Mesenchymal stem cell (in vitro differentiated cells and primary cell): ENCODE data around the gene ARHGAP6.
A peak's percentile ranks its signal among the peaks of the same experiment; 100 is the strongest.

ENCODE experiments used
- DNase-seq: peaks from one replicate; pipeline ENCODE4 v3.0.0-alpha.2; 2013
- H2AFZ ChIP-seq: one replicate; pipeline ENCODE4 v1.6.1; 2013; ENCODE audit warnings: low read depth, mild to moderate bottlenecking, control low read depth, inconsistent platforms, low read length, moderate library complexity
- H2AK5ac ChIP-seq: 2 replicates; pipeline ENCODE4 v1.6.1; 2013; ENCODE audit warnings: low read length, moderate library complexity, mild to moderate bottlenecking, inconsistent platforms; ENCODE audit not compliant: severe bottlenecking
- H2BK120ac ChIP-seq: one replicate; pipeline ENCODE4 v1.6.1; 2013; ENCODE audit warnings: low read depth, mild to moderate bottlenecking, inconsistent platforms, low read length, moderate library complexity
- H2BK12ac ChIP-seq, 2 experiments: one replicate each; pipeline ENCODE4 v1.6.1; 2013; ENCODE audit warnings: inconsistent platforms in 2 of 2, low read length in 2 of 2, mild to moderate bottlenecking in 2 of 2, moderate library complexity in 2 of 2, control low read depth in 1 of 2
- H2BK15ac ChIP-seq: one replicate; pipeline ENCODE4 v1.6.1; 2013; ENCODE audit warnings: mild to moderate bottlenecking, low read depth, inconsistent platforms; ENCODE audit not compliant: poor library complexity, severe bottlenecking
- H2BK5ac ChIP-seq: 2 replicates; pipeline ENCODE4 v1.6.1; 2013; ENCODE audit warnings: low read depth, mild to moderate bottlenecking, low read length, control low read depth, inconsistent platforms; ENCODE audit not compliant: poor library complexity, severe bottlenecking
- H3K14ac ChIP-seq, 2 experiments: one replicate each; pipeline ENCODE4 v1.6.1; 2013; ENCODE audit warnings: inconsistent platforms in 2 of 2, low read length in 2 of 2, control low read depth in 1 of 2, mild to moderate bottlenecking in 1 of 2, moderate library complexity in 1 of 2
- H3K18ac ChIP-seq, 2 experiments: one replicate each; pipeline ENCODE4 v1.6.1; 2013; ENCODE audit warnings: inconsistent platforms in 2 of 2, low read length in 2 of 2, control low read depth in 1 of 2, low read depth in 1 of 2, mild to moderate bottlenecking in 1 of 2
- H3K23ac ChIP-seq, 2 experiments: one replicate each; pipeline ENCODE4 v1.6.1; 2013; ENCODE audit warnings: inconsistent platforms in 2 of 2, low read length in 2 of 2, mild to moderate bottlenecking in 2 of 2, moderate library complexity in 2 of 2, control low read depth in 1 of 2
- H3K27ac ChIP-seq: 2 replicates; pipeline ENCODE4 v1.5.1; 2013; ENCODE audit warnings: mild to moderate bottlenecking, moderate library complexity, low read length, control low read depth, inconsistent platforms; ENCODE audit not compliant: poor library complexity, severe bottlenecking
- H3K27me3 ChIP-seq, 2 experiments: 2 replicates each; pipeline versions ENCODE4 v1.6.1 to v1.7.0; 2013; ENCODE audit warnings: low read length in 2 of 2, mild to moderate bottlenecking in 2 of 2, moderate library complexity in 2 of 2, control low read depth in 1 of 2, inconsistent platforms in 1 of 2; ENCODE audit not compliant: control insufficient read depth in 1 of 2, insufficient read depth in 1 of 2
- H3K36me3 ChIP-seq, 2 experiments: 2 replicates each; pipeline versions ENCODE4 v1.6.1 to v1.7.0; 2013; ENCODE audit warnings: low read length in 2 of 2, control low read depth in 1 of 2, inconsistent platforms in 1 of 2, low read depth in 1 of 2, mild to moderate bottlenecking in 1 of 2; ENCODE audit not compliant: insufficient read depth in 2 of 2, control insufficient read depth in 1 of 2
- H3K4ac ChIP-seq, 2 experiments: one replicate each; pipeline ENCODE4 v1.6.1; 2013; ENCODE audit warnings: inconsistent platforms in 2 of 2, low read length in 2 of 2, mild to moderate bottlenecking in 2 of 2, moderate library complexity in 2 of 2, control low read depth in 1 of 2, low read depth in 1 of 2
- H3K4me1 ChIP-seq: 2 replicates; pipeline ENCODE4 v1.6.1; 2013; ENCODE audit warnings: low read depth, low read length, control low read depth; ENCODE audit not compliant: control insufficient read depth, insufficient read depth
- H3K4me2 ChIP-seq: 2 replicates; pipeline ENCODE4 v1.6.1; 2013; ENCODE audit warnings: low read length, mild to moderate bottlenecking, inconsistent platforms; ENCODE audit not compliant: poor library complexity, severe bottlenecking
- H3K4me3 ChIP-seq, 2 experiments: 2 replicates each; pipeline versions ENCODE4 v1.5.1 to v1.7.0; 2013; ENCODE audit warnings: low read length in 2 of 2, mild to moderate bottlenecking in 2 of 2, control low read depth in 1 of 2, low read depth in 1 of 2; ENCODE audit not compliant: insufficient read depth in 1 of 2
- H3K79me1 ChIP-seq: replicated peaks from 2 replicates; pipeline ENCODE4 v1.6.1; 2013; ENCODE audit warnings: mild to moderate bottlenecking, control low read depth, low read length, inconsistent platforms; ENCODE audit not compliant: poor library complexity, severe bottlenecking
- H3K9ac ChIP-seq: 2 replicates; pipeline ENCODE4 v1.7.0; 2013; ENCODE audit warnings: mild to moderate bottlenecking, low read length, moderate library complexity
- H3K9me3 ChIP-seq: 2 replicates; pipeline ENCODE4 v1.7.0; 2013; ENCODE audit warnings: mild to moderate bottlenecking, low read length; ENCODE audit not compliant: control insufficient read depth
- H4K8ac ChIP-seq: one replicate; pipeline ENCODE4 v1.6.1; 2013; ENCODE audit warnings: inconsistent platforms, mild to moderate bottlenecking, low read length, moderate library complexity
- H4K91ac ChIP-seq: one replicate; pipeline ENCODE4 v1.6.1; 2013; ENCODE audit warnings: mild to moderate bottlenecking, low read length, inconsistent platforms
- WGBS: methylation state at CpG from one replicate; pipeline ENCODE4 v1.1.7; 2013; ENCODE audit warnings: mixed read lengths; 5-methylcytosine and 5-hydroxymethylcytosine counted together

ARHGAP6 gene

GRCh38 chrX:11193035-11193469 lies 472.7 kb downstream of the ARHGAP6 start:
- no peak overlapping the region for H2AK5ac ChIP-seq
- H2BK120ac ChIP-seq: no peak overlapping the region
- H3K9ac ChIP-seq: peak overlapping the region; percentile 54
- DNase-seq: peak; percentile 2
- no peaks in the 10 kb centered on the region for H3K9me3 ChIP-seq
- no peak overlapping the region for H2AFZ ChIP-seq
- peaks cover 0 to 4% of the 10 kb centered on the region in 2 experiments for H3K36me3 ChIP-seq
- no peaks in the 10 kb centered on the region for H3K79me1 ChIP-seq
- no peak overlapping the region for H2BK12ac ChIP-seq
- H3K18ac ChIP-seq: no peak overlapping the region
- H3K4me2 ChIP-seq: no peak overlapping the region
- no peak overlapping the region for H3K4ac ChIP-seq
- H3K14ac ChIP-seq: no peak overlapping the region
- no peaks in the 10 kb centered on the region for H3K4me1 ChIP-seq
- no peak overlapping the region for H3K23ac ChIP-seq
- WGBS: no CpG with 5 or more reads among the region's 5 CpGs
- no peak overlapping the region for H4K91ac ChIP-seq
- no peak overlapping the region for H2BK5ac ChIP-seq
- no peaks in the 10 kb centered on the region for H3K27me3 ChIP-seq
- no peak overlapping the region for H4K8ac ChIP-seq
- no peak overlapping the region for H2BK15ac ChIP-seq
- H3K27ac ChIP-seq: no peak overlapping the region
- H3K4me3 ChIP-seq: no peak overlapping the region

GRCh38 chrX:11190745-11191510 lies 474.8 kb downstream of the ARHGAP6 start:
- Histone ChIP-seq H3K79me1 (no peaks in the 10 kb centered on the region), H3K4me1 (no peaks in the 10 kb centered on the region), H3K27me3 (no peaks in the 10 kb centered on the region), H2BK12ac (no peak overlapping the region), H4K8ac (no peak overlapping the region), H2BK120ac (no peak overlapping the region), H2AK5ac (no peak overlapping the region), H3K14ac (no peak overlapping the region), H3K18ac (no peak overlapping the region), H3K4me2 (no peak overlapping the region), H2BK5ac (no peak overlapping the region), H2AFZ (no peak overlapping the region), H3K36me3 (peaks cover 0 to 10% of the 10 kb centered on the region in 2 experiments), H3K27ac (no peak overlapping the region), H3K23ac (no peak overlapping the region), H4K91ac (no peak overlapping the region), H2BK15ac (no peak overlapping the region), H3K4me3 (no peak overlapping the region), H3K9me3 (no peaks in the 10 kb centered on the region), H3K9ac (no peak overlapping the region), H3K4ac (no peak overlapping the region)
- 91% methylated on average over 6 of the region's 8 CpGs for WGBS
- no peak for DNase-seq

DNA sequence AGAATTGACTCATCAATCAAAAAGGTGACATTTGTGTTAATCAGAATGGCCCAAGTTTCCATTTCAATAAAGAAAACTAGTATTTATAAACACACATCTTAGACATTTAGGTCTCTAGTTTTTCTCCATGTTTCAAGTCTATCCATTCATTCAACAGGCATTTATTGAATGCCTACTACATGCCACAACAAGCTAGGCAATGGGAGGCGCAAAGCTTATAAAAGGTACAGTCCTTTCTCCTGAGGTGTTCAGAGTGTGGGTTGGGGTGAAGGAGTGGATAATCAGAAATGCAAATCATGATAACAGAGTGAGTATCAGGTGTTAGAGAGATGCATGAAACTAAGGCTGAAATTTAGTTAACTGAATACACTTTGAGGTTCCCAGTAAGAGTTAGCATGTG lies 476.6 kb downstream of the ARHGAP6 start:
- no peak overlapping the region for H2BK12ac ChIP-seq
- no peak overlapping the region for H2BK120ac ChIP-seq
- H4K91ac ChIP-seq: no peak overlapping the region
- 100% methylated on average over 1 of the region's 1 CpG for WGBS
- no peak overlapping the region for H3K27ac ChIP-seq
- no peak overlapping the region for H4K8ac ChIP-seq
- no peak overlapping the region for H3K9ac ChIP-seq
- H3K79me1 ChIP-seq: no peaks in the 10 kb centered on the region
- no peak overlapping the region for H2BK5ac ChIP-seq
- H2AFZ ChIP-seq: no peak overlapping the region
- no peak overlapping the region for H3K4me3 ChIP-seq
- no peak overlapping the region for H3K4ac ChIP-seq
- no peak for DNase-seq
- peaks cover 0 to 14% of the 10 kb centered on the region in 2 experiments for H3K36me3 ChIP-seq
- H3K4me2 ChIP-seq: no peak overlapping the region
- H3K4me1 ChIP-seq: no peaks in the 10 kb centered on the region
- no peaks in the 10 kb centered on the region for H3K9me3 ChIP-seq
- no peaks in the 10 kb centered on the region for H3K27me3 ChIP-seq
- no peak overlapping the region for H2AK5ac ChIP-seq
- no peak overlapping the region for H3K23ac ChIP-seq
- H3K14ac ChIP-seq: no peak overlapping the region
- no peak overlapping the region for H3K18ac ChIP-seq
- H2BK15ac ChIP-seq: no peak overlapping the region

- 64% methylated on average over 6 of the region's 7 CpGs for WGBS
- Histone ChIP-seq H4K91ac (no peak overlapping the region), H3K79me1 (no peaks in the 10 kb centered on the region), H3K14ac (no peak overlapping the region), H3K23ac (no peak overlapping the region), H3K27ac (no peak overlapping the region), H3K4me3 (no peak overlapping the region), H3K27me3 (no peaks in the 10 kb centered on the region), H4K8ac (no peak overlapping the region), H3K4me2 (no peak overlapping the region), H2AFZ (no peak overlapping the region), H3K9ac (no peak overlapping the region), H3K36me3 (peaks cover 0 to 16% of the 10 kb centered on the region in 2 experiments), H3K9me3 (no peaks in the 10 kb centered on the region), H2BK5ac (no peak overlapping the region), H2BK12ac (no peak overlapping the region), H2BK15ac (no peak overlapping the region), H2BK120ac (no peak overlapping the region), H3K4ac (no peak overlapping the region), H2AK5ac (no peak overlapping the region), H3K4me1 (no peaks in the 10 kb centered on the region), H3K18ac (no peak overlapping the region)
- DNase-seq: no peak
These were observed 477.1 kb downstream of the ARHGAP6 start for GRCh38 chrX:11188664-11189063.
